Activated CD4-positive, alpha-beta T cell treated with anti-CD3 and anti-CD28 coated beads, Interleukin-2, amount 50 U/mL, for 16 hours (primary cell): ENCODE results near the gene SRMS.
"Not testable (repeated sequence)": the region's sequence is repeated elsewhere in the genome, so short reads cannot be mapped to it uniquely, and the experiment has no call there.

Experiments used
- DNase-seq: peaks from one replicate; pipeline ENCODE4 v3.0.0-alpha.2; 2020

SRMS gene

GRCh38 chr20:63578224-63579016 is 30.9 kb upstream of the SRMS start:
- no peak for DNase-seq

- DNase-seq: no peak
Measured at GRCh38 chr20:63577317-63577894, 29.9 kb upstream of the SRMS start.

GRCh38 chr20:63576311-63576710 is 28.8 kb upstream of the SRMS start:
- DNase-seq: no peak

GRCh38 chr20:63574829-63575743 is 27.5 kb upstream of the SRMS start:
- no peak for DNase-seq

GRCh38 chr20:63574156-63574828 is 26.7 kb upstream of the SRMS start, which contains the start of gene HELZ2:
TSS of gene HELZ2 (minus strand) at chr20:63574239. CDS start at chr20:63572385, 1,854 bp downstream.
- peak; percentile 54 for DNase-seq

- DNase-seq: no peak
Measured at GRCh38 chr20:63573647-63574131, 26.1 kb upstream of the SRMS start.

GRCh38 chr20:63572788-63573646 is 25.5 kb upstream of the SRMS start:
- DNase-seq: no peak

GRCh38 chr20:63572071-63572787 is 24.7 kb upstream of the SRMS start:
- DNase-seq: no peak

GRCh38 chr20:63571087-63571478 is 23.5 kb upstream of the SRMS start:
- DNase-seq: not testable (repeated sequence)

- DNase-seq: no peak
Measured at GRCh38 chr20:63570281-63571086, 22.9 kb upstream of the SRMS start.

GRCh38 chr20:63568986-63569949 is 21.7 kb upstream of the SRMS start:
- no peak for DNase-seq

GRCh38 chr20:63568170-63568981 is 20.8 kb upstream of the SRMS start:
- no peak for DNase-seq

GRCh38 chr20:63567386-63568169 is 20.0 kb upstream of the SRMS start:
- peak; percentile 86 for DNase-seq

- no peak for DNase-seq
Measured at GRCh38 chr20:63567136-63567385, 19.5 kb upstream of the SRMS start.

- DNase-seq: no peak
Measured at GRCh38 chr20:63566395-63567135, 19.0 kb upstream of the SRMS start.

GRCh38 chr20:63565699-63566335 is 18.3 kb upstream of the SRMS start:
- no peak for DNase-seq
